PC-3 (cell line): ENCODE results near the gene CLMN.

Source experiments
- EZH2 ChIP-seq: fragments of 300-600 bp; sonication (generic); IDR thresholded peaks from one replicate; pipeline ENCODE4 v1.6.1; 2017; ENCODE audit warnings: antibody characterized with exemption, mild to moderate bottlenecking, low read length; ENCODE audit not compliant: unreplicated experiment
- EZH2phosphoT487 ChIP-seq: fragments of 300-600 bp; sonication (generic); IDR thresholded peaks from 2 replicates; pipeline ENCODE4 v1.6.1; 2018; ENCODE audit warnings: mild to moderate bottlenecking, antibody characterized with exemption, low read length, borderline replicate concordance
- TF ChIP-seq, protein P1 (sequence below): fragments of 300-600 bp; sonication (generic); conservative IDR thresholded peaks from 2 replicates; pipeline ENCODE4 v1.5.1; 2017; ENCODE audit warnings: antibody characterized with exemption, low read depth, mild to moderate bottlenecking, low read length

DNA sequence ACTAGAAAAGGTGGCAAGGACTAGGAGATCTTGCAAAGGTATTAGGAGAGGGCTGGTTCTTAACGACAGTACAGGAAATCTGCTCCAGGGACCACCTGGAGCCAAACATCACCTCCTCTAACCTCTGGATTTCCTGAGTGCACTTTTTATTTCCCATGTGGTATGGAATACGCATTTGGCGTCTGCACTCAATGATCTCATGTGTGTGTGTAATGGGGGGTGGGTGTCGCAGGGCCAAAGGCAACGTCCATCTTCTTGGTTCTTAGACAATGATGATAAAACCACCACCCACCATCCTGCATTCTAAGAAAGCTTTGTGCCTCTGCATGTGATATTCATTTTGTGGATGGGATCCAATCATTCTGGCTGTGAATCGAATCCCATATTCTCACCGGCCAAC lies 68.8 kb downstream of the CLMN start:
- no peak for TF ChIP-seq EZH2phosphoT487
- TF ChIP-seq, protein P1, sequence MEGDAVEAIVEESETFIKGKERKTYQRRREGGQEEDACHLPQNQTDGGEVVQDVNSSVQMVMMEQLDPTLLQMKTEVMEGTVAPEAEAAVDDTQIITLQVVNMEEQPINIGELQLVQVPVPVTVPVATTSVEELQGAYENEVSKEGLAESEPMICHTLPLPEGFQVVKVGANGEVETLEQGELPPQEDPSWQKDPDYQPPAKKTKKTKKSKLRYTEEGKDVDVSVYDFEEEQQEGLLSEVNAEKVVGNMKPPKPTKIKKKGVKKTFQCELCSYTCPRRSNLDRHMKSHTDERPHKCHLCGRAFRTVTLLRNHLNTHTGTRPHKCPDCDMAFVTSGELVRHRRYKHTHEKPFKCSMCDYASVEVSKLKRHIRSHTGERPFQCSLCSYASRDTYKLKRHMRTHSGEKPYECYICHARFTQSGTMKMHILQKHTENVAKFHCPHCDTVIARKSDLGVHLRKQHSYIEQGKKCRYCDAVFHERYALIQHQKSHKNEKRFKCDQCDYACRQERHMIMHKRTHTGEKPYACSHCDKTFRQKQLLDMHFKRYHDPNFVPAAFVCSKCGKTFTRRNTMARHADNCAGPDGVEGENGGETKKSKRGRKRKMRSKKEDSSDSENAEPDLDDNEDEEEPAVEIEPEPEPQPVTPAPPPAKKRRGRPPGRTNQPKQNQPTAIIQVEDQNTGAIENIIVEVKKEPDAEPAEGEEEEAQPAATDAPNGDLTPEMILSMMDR: no peak
- TF ChIP-seq EZH2: no peak
